VCaP (cell line): Measurements from ENCODE around the gene TRMT10B.

ENCODE experiments used
- H3K27ac ChIP-seq: fragments of 450-650 bp; 2 replicates; pipeline ENCODE4 v1.5.1; 2017
- CTCF ChIP-seq: fragments of 450-650 bp; conservative IDR thresholded peaks from 2 replicates; pipeline ENCODE4 v1.5.1; 2017; ENCODE audit warnings: mild to moderate bottlenecking, moderate library complexity

The TRMT10B gene

GRCh38 chr9:37788332-37788731 is 34.7 kb downstream of the TRMT10B start:
- TF ChIP-seq CTCF: no peak
- no peak overlapping the region for H3K27ac ChIP-seq

GRCh38 chr9:37790096-37790495 is 36.5 kb downstream of the TRMT10B start:
- TF ChIP-seq CTCF: no peak
- no peak overlapping the region for H3K27ac ChIP-seq

- TF ChIP-seq CTCF: no peak
- no peak overlapping the region for H3K27ac ChIP-seq
Observed at GRCh38 chr9:37792122-37792521, 38.5 kb downstream of the TRMT10B start.

GRCh38 chr9:37796232-37796631 is 42.6 kb downstream of the TRMT10B start:
- no peak overlapping the region for H3K27ac ChIP-seq
- no peak for TF ChIP-seq CTCF

GRCh38 chr9:37798677-37799076 is 45.1 kb downstream of the TRMT10B start:
- TF ChIP-seq CTCF: no peak
- H3K27ac ChIP-seq: no peak overlapping the region

- no peak for TF ChIP-seq CTCF
- H3K27ac ChIP-seq: peak within 1 kb of the TSS; percentile 91
Observed at GRCh38 chr9:37800631-37801286, 47.2 kb downstream of the TRMT10B start, which contains the start of gene DCAF10. TSS of gene DCAF10 (plus strand) at chr9:37800797. CDS start at chr9:37800867, 70 bp downstream.

GRCh38 chr9:37801287-37801850 is 47.8 kb downstream of the TRMT10B start:
- H3K27ac ChIP-seq: peak overlapping the region; percentile 91
- TF ChIP-seq CTCF: no peak
